ENCODE measurements around the gene PDE4DIP.
"Not testable (repeated sequence)": the region's sequence is repeated elsewhere in the genome, so short reads cannot be mapped to it uniquely, and the experiment has no call there.

The PDE4DIP gene

DNA sequence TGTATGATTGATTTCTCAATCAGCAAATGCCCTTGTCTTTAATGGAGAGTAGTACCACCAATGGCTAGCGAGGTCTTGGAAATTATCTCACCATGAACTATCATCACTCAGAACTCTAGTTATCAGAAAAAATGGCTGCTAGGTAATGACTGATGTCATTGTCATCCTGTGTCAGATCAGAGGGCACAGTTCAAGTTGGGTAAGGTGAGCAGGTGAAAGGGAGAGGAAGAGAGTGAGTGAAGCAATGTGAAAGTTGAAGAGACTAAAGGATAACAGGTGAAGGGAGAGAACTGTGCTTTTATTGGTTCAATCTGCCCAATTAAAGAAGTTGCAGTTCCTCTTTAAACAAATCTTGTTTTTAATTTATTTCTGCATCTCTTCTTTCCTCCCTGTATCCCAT is 76.8 kb downstream of the PDE4DIP start:
- DNase-seq: not testable (repeated sequence)

DNA sequence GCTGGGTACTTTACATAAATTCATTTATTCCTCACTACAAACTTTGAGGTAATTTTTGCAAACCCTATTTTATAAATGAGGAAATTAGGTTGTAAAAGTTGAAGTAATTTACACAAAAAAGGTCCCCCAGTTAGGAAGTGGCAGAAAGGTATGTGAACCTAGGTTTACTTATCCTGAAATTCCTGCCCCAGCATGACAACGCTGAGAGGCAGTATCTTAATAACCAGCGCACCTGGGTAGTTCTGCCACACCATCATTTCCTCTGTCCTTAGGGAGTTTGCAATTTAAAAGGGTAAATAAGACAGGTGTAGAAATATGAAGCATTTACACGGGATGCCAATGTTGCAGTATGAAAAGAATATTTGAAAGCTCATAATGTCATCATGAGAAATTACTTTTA is 79.6 kb downstream of the PDE4DIP start:
- not testable (repeated sequence) for DNase-seq

DNA sequence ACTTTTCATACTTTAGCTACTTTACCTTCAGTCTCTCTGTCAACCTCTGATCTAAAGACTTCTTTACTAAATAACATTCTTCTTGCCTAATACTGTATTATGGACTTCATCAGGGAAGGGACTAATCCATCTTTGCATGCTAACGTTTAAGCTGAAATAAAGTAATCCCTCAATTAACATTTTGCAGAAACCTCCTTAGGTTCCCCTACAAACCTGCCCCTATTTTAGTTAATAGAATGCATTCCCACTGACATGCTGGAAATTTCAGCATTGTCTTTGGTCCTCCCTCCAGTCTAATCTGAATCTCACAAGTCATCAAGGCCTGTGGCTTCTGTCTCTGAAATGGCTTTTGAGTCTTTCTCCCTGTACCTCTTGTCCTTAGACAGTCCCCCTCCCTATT is 83.4 kb downstream of the PDE4DIP start:
- DNase-seq: not testable (repeated sequence)

DNA sequence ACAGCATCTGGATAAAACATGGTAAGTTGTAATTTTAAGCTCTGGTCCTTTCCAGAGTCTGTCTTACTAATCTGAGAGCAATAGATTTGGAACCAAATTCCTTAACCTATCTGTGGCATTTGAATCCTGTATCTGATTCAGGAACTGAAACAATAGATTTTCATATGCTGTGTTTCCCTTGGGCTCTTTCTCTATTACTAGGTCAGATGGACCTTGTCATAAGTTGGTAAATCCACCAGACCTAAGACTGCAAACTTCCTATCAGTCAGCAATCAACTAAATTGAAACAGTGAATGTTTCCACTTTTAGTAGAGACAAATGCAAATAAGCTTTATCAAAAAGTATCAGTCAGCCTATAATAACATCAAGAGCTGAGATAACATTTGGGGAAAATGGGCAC is 85.0 kb downstream of the PDE4DIP start:
- DNase-seq: not testable (repeated sequence)

DNA sequence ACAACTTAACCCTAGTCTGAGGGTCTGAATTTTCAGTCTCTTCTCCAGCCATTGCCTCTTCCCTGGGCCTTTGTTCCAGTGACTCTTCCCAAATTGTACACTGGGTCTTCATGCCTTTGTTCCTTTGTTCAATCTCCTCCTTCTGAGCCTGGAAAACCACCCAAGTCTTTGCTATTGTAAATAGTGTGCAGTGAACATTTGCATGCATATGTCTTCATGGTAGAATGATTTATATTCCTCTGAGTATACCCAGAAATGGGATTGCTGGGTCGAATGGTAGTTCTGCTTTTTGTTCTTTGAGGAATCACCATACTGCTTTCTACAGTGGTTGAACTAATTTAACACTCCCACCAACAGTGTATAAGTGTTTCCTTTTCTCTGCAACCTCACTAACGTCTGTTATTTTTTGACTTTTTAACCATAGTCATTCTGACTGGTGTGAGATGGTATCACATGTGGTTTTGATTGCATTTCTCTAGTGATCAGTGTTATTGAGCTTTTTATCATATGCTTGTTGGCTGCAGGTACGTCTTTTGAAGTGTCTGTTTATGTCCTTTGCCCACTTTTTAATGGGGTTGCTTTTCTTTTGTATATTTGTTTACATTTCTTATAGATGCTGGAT is 91.3 kb downstream of the PDE4DIP start:
- not testable (repeated sequence) for DNase-seq

DNA sequence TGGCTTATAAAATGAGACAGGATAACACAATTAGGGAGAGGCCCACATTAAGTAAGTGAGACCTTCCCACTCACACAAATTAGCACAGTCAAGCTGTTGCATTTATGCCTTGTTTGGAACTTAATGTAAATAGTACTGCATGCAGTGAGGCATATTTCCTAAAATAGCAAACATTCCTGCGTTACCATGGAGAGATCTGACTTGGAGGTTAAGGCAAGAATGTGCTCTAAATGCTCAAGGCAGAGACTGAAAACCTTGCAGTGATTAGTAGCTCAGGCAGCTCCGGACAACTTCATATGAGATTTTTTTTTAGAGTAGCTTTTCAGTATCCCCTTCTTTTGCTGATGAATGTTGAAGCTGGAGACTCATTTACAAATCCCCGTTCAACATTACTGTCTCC is 98.7 kb downstream of the PDE4DIP start:
- DNase-seq: not testable (repeated sequence)

DNA sequence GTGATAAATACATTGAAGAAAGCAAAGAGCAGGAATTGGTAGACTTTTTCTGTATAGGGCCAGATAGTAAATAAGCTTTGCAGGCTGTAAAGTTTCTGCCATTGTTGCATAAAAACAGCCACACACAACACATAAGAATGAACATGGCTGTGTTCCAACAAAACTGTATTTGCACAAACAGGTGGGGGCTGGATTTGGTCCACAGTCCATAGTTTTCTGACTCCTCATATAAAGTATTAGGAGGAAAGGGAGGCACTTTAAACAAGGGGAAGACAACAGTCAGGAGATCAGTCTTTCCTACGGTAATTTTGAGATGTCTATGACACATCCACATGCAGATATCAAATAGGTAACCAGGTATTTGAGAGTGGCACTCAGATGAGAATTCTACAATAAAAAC is 100.9 kb downstream of the PDE4DIP start:
- not testable (repeated sequence) for DNase-seq

DNA sequence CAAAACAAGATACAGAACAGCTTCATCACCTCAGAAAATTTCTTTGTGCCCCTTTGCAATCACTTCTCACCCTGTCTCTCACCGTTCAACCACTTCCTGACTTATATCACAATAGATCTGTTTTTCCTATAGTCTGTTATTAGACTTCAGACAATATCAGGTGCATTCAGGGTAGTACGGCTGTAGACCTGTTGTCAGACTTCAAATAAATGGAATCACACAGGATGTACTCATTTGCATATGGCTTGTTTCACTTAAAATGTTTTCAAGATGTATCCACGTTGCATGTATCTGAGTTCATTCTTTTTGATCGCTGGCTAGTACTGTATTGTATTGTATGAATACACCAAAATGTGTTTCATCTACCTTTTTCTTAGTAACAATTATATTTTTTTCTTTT is 104.5 kb downstream of the PDE4DIP start:
- DNase-seq: not testable (repeated sequence)

DNA sequence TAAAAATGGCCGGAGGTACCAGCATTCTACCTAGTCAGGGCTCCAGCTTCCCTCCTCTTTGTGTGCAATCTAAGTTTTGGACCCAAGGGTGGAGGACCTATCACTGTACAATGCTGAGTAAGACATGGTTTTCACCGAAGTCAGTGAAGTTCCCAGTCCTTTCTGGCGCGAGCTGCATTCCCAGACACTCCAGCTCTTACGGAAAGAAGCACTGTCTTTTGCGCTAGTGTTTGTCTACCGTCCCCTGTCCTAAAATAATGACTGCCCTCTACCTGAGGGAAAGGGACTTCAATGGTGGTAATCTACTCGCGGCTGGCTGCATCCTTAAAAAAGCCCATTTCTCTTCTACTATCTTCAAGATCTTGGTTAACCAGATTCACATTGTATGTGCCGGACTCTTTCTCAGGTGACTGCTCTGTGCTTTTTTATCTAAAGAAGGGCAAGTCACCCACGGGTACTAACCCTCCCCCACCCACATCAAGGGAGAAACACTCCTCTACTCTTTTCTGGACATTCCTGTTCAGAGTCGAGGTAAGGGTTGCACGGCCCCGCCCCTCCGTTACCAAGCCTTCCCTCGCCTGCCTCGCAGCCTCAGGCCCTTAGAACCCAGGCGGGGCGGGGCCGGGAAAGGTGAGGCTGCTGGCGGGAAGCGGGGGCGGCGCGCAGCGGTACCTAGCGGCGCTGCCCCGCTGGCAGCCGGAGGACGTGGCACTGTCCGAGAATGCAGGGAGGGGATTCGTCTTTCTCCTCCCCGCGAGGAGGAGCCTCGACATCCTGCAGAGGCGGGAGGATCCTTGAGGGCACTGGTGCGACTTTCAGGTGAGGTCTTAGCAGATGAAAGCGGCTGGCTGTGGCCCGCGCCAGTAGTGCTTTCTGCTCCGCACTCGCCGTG is 107.4 kb downstream of the PDE4DIP start:
- peak; percentile 39 to 68 for DNase-seq

DNA sequence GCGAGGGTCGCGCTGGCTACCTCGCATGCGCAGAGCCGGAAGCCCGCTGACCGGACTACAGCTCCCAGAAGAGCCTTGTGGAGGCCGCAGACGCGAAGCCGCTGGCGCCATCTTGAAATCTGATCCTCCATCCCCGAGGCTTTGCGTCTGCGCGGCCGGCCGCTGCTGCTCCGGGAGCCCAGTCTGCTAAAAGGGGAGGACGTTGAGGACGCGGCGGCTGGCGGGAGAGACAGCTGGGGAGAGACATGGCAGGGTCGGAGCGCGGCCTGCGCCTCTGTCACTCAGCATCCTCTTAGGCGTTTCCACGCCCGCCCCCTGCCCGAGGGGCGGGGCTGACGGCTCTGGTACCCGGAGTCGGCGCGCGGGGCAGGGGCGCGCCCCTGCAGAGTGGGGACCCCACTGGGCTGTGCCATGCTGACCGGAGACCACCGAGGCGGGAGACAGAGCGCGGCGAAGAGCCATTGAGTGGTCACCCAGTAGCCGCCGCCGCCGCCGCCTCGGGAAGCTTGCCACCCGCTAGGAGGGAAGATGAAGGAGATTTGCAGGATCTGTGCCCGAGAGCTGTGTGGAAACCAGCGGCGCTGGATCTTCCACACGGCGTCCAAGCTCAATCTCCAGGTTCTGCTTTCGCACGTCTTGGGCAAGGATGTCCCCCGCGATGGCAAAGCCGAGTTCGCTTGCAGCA is 108.2 kb downstream of the PDE4DIP start:
- DNase-seq: not testable (repeated sequence)

DNA sequence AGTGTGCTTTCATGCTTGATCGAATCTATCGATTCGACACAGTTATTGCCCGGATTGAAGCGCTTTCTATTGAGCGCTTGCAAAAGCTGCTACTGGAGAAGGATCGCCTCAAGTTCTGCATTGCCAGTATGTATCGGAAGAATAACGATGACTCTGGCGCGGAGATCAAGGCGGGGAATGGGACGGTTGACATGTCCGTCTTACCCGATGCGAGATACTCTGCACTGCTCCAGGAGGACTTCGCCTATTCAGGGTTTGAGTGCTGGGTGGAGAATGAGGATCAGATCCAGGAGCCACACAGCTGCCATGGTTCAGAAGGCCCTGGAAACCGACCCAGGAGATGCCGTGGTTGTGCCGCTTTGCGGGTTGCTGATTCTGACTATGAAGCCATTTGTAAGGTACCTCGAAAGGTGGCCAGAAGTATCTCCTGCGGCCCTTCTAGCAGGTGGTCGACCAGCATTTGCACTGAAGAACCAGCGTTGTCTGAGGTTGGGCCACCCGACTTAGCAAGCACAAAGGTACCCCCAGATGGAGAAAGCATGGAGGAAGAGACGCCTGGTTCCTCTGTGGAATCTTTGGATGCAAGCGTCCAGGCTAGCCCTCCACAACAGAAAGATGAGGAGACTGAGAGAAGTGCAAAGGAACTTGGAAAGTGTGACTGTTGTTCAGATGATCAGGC is 108.8 kb downstream of the PDE4DIP start:
- peak in 1 of 2 donors; percentile 12 for DNase-seq

DNA sequence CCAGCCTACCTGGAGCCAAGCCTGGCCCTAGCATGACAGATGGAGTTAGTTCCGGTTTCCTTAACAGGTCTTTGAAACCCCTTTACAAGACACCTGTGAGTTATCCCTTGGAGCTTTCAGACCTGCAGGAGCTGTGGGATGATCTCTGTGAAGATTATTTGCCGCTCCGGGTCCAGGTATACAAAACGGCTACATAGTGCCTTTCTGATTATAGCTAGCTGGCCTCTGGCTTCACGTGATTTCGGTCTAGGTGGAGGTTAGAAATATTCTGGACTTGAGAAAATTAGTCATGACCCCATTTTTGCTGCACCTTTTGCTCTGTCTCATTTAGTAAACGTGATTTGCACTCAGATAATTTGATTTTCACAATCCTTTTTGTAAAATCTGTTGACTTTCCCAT is 109.5 kb downstream of the PDE4DIP start:
- DNase-seq: not testable (repeated sequence)

DNA sequence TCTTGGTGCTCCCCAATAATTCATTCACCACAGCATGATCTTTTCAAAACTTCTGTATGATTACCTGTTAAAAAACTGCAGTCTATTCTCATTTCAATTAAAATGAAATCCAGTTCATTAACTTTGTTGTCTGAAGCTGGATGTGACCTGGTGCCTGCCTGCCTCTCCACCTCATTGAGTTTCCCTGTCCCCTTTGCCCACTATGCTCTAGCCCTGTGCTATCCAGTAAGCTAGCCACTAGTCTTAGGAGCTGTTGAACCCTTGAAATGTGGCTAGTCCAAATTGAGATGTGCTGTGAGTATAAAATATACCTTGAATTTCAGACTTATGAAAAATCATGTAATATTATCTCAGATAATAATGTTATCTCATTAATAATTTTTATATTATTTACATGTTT is 114.1 kb downstream of the PDE4DIP start:
- DNase-seq: not testable (repeated sequence)

DNA sequence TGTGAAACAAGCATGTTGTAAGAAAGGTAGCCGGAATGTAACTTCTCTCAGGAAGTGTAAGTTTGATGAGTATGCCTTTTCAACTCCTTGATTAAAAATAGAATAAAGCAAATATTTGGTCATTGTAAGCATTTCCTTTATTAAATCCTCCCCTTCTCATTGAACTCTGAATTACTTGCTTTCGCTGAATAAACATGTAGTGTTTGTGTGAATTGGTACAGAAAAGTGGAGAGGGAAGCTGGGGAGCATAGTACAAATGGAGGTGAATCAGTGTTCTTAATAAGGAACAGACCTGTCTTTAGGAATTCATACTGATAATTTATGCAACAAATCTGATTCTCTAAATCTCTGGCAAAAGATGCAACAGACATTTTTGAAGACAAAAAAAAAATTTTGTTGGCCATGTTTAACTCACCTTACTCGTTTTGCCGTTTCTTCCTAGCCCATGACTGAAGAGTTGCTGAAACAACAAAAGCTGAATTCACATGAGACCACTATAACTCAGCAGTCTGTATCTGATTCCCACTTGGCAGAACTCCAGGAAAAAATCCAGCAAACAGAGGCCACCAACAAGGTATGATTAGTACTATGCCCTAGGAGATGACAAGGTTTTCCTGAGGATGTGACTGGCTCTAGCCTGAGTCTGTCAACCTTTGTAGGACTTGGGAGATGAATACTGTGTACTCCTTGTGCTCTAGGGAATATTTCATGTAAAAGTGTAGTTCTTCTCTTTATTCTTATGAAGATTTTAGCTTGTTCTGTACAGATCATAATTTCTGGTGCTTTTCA is 116.2 kb downstream of the PDE4DIP start:
- DNase-seq: not testable (repeated sequence)

DNA sequence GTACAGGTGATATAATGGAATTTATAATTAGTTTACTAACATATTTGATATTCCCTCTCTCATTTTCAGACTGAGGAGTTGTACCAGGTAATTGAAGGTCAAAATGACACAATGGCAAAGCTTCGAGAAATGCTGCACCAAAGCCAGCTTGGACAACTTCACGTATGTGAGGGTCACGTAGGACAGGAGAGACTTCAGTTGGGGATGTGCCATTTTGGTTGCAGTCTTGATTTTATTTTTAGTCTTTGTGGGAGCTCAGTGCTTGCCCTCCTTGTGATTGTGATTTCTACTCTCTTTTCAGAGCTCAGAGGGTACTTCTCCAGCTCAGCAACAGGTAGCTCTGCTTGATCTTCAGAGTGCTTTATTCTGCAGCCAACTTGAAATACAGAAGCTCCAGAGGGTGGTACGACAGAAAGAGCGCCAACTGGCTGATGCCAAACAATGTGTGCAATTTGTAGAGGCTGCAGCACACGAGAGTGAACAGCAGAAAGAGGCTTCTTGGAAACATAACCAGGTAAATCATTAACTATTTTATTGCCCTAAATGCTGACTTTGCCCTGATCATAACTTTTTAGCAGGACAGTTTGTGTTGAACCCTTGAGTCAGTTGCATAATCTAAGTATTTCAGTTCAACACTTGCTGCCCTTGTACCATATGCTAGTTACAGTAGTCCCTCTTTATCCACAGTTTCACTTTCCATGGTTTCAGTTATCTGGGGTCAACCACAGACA is 118.1 kb downstream of the PDE4DIP start:
- DNase-seq: not testable (repeated sequence)

DNA sequence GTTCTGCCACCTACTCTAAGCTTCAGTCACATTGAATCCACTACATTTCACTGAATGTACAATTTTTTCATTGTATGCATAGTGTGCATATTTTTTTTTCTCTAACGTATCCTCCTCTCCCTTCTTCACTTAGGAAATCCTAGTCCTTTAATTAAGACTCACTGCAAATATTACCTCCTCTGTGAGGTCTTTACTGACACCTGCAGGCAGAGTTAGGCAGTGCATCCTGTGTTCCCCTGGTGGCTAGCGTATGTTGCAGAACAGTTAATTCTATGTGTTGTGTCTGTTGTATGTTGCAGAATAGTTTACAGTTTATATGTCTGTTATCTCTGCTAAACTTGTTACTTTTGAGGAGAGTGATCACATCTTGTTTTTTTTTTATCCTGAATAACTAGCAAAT is 121.9 kb downstream of the PDE4DIP start:
- not testable (repeated sequence) for DNase-seq

DNA sequence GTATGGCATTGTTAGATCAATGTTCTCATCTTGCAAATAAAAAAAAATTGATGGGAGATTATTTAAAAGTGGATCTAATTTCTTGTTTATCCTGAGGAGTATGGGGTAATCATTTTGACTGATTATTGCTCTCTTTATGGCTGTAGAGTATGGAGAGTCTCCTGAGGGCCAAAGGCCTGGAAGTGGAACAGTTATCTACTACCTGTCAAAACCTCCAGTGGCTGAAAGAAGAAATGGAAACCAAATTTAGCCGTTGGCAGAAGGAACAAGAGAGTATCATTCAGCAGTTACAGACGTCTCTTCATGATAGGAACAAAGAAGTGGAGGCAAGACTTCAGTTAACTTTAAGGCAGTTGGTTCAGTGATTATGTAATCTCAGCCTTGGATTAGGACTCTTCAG is 123.4 kb downstream of the PDE4DIP start:
- not testable (repeated sequence) for DNase-seq

DNA sequence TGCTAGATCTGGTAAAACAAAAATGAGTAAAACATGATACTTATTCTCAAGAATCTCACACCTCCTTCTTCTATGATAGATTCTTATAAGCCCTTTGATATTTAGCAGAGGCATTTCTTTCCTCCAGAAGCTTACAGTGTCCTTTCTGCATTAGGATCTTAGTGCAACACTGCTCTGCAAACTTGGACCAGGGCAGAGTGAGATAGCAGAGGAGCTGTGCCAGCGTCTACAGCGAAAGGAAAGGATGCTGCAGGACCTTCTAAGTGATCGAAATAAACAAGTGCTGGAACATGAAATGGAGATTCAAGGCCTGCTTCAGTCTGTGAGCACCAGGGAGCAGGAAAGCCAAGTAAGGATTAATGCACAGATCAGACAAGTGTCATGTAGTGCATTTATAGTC is 124.5 kb downstream of the PDE4DIP start:
- DNase-seq: not testable (repeated sequence)

DNA sequence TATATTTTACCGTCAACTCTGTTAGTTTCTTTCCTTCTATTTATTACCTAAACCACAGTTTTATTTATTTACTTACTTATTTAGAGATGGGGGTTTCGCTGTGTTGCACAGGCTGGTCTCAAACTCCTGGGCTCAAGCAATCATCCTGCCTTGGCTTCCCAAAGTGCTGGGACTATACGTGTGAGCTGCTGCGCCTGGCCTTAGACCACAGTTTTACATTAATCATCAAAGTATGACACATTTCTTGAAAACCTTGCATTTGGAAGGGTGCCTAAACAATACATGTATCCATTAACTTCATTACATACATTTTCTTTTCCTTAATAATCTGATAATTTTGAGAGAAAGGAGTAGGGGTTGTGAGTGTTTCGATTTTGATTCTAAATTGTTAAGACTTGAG is 124.9 kb downstream of the PDE4DIP start:
- DNase-seq: not testable (repeated sequence)

DNA sequence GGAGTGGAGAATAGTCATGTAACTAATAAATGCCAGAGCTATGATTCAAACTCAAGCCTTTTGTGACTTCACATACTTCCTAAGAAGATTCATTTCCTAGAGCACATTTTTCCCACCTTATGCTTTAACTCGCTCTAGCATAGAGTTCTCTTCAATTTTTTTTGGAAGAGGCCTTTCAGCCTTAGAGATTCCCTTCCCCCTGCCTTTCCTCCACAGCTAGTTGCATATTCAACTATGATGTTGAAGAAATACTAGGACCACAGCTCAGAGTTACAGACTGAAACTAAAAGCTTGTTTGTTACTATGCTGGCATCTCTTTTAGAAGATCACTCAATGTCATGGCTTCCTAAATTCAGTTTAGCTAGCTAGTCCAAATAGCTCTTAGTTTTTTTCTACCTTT is 131.2 kb downstream of the PDE4DIP start:
- not testable (repeated sequence) for DNase-seq

Data from inflammatory macrophage (primary cell).